ENCODE results near the gene CHN2.

Gene CHN2

GRCh38 chr7:29418056-29418455 lies 223.5 kb downstream of the CHN2 start:
- in situ Hi-C loops (cut with HindIII; ENCODE audit: low sequenced_read_pairs): no loop called here

- in situ Hi-C loops (cut with HindIII; ENCODE audit: low sequenced_read_pairs): no loop called here
These were observed 224.1 kb downstream of the CHN2 start for GRCh38 chr7:29418651-29419050.

- in situ Hi-C loops (cut with HindIII; ENCODE audit: low sequenced_read_pairs): no loop called here
These were observed 225.4 kb downstream of the CHN2 start for GRCh38 chr7:29420011-29420410.

GRCh38 chr7:29421010-29421956 lies 226.7 kb downstream of the CHN2 start:
- in situ Hi-C loops (cut with HindIII; ENCODE audit: low sequenced_read_pairs): no loop called here

GRCh38 chr7:29422829-29423228 lies 228.3 kb downstream of the CHN2 start:
- in situ Hi-C loops (cut with HindIII; ENCODE audit: low sequenced_read_pairs): no loop called here

- in situ Hi-C loops (cut with HindIII; ENCODE audit: low sequenced_read_pairs): no loop called here
These were observed 229.9 kb downstream of the CHN2 start for GRCh38 chr7:29424295-29424983.

GRCh38 chr7:29424984-29425309 lies 230.4 kb downstream of the CHN2 start:
- in situ Hi-C loops (cut with HindIII; ENCODE audit: low sequenced_read_pairs): no loop called here

- in situ Hi-C loops (cut with HindIII; ENCODE audit: low sequenced_read_pairs): no loop called here
These were observed 232.0 kb downstream of the CHN2 start for GRCh38 chr7:29426587-29426986.

GRCh38 chr7:29429401-29429800 lies 234.8 kb downstream of the CHN2 start:
- in situ Hi-C loops (cut with HindIII; ENCODE audit: low sequenced_read_pairs): no loop called here

GRCh38 chr7:29430279-29430949 lies 235.8 kb downstream of the CHN2 start:
- in situ Hi-C loops (cut with HindIII; ENCODE audit: low sequenced_read_pairs): no loop called here

- in situ Hi-C loops (cut with HindIII; ENCODE audit: low sequenced_read_pairs): no loop called here
These were observed 237.1 kb downstream of the CHN2 start for GRCh38 chr7:29431686-29432085.

- in situ Hi-C loops (cut with HindIII; ENCODE audit: low sequenced_read_pairs): no loop called here
These were observed 238.1 kb downstream of the CHN2 start for GRCh38 chr7:29432721-29433120.

- in situ Hi-C loops (cut with HindIII; ENCODE audit: low sequenced_read_pairs): no loop called here
These were observed 239.8 kb downstream of the CHN2 start for GRCh38 chr7:29434380-29434768.

GRCh38 chr7:29435167-29435566 lies 240.6 kb downstream of the CHN2 start:
- in situ Hi-C loops (cut with HindIII; ENCODE audit: low sequenced_read_pairs): no loop called here

- in situ Hi-C loops (cut with HindIII; ENCODE audit: low sequenced_read_pairs): no loop called here
These were observed 241.3 kb downstream of the CHN2 start for GRCh38 chr7:29435902-29436301.

- in situ Hi-C loops (cut with HindIII; ENCODE audit: low sequenced_read_pairs): no loop called here
These were observed 247.6 kb downstream of the CHN2 start for GRCh38 chr7:29442146-29442545.

GRCh38 chr7:29443552-29443951 lies 249.0 kb downstream of the CHN2 start:
- in situ Hi-C loops (cut with HindIII; ENCODE audit: low sequenced_read_pairs): no loop called here

GRCh38 chr7:29444267-29444666 lies 249.7 kb downstream of the CHN2 start:
- in situ Hi-C loops (cut with HindIII; ENCODE audit: low sequenced_read_pairs): no loop called here

GRCh38 chr7:29445736-29446135 lies 251.2 kb downstream of the CHN2 start:
- in situ Hi-C loops (cut with HindIII; ENCODE audit: low sequenced_read_pairs): no loop called here

GRCh38 chr7:29447828-29448227 lies 253.3 kb downstream of the CHN2 start:
- in situ Hi-C loops (cut with HindIII; ENCODE audit: low sequenced_read_pairs): no loop called here

GRCh38 chr7:29449569-29450260 lies 255.1 kb downstream of the CHN2 start:
- in situ Hi-C loops (cut with HindIII; ENCODE audit: low sequenced_read_pairs): no loop called here
